DOHH2 (cell line): Measurements from ENCODE around the gene SLC16A6.
A peak's percentile ranks its signal among the peaks of the same experiment; 100 is the strongest.
"Not testable (repeated sequence)": the region's sequence is repeated elsewhere in the genome, so short reads cannot be mapped to it uniquely, and the experiment has no call there.

Source experiments
- H3F3A ChIP-seq: fragments of 200-600 bp; sonication (generic), shearing (Covaris generic); 2 replicates; pipeline ENCODE4 v1.6.0; 2016; ENCODE audit warnings: antibody characterized with exemption, mild to moderate bottlenecking; ENCODE audit not compliant: control insufficient read depth, insufficient read depth
- H3K27ac ChIP-seq: fragments of 200-600 bp; sonication (generic); 2 replicates; pipeline ENCODE4 v1.5.1; 2014; ENCODE audit warnings: low read depth, mild to moderate bottlenecking, low read length, moderate library complexity
- H3K27me3 ChIP-seq: fragments of 200-600 bp; sonication (generic); 2 replicates; pipeline ENCODE4 v1.6.1; 2014; ENCODE audit warnings: mild to moderate bottlenecking, low read length, mixed read lengths; ENCODE audit not compliant: control insufficient read depth
- H3K36me3 ChIP-seq: fragments of 200-600 bp; sonication (generic); 2 replicates; pipeline ENCODE4 v1.6.1; 2014; ENCODE audit warnings: mild to moderate bottlenecking, low read length, moderate library complexity, mixed read lengths; ENCODE audit not compliant: control insufficient read depth
- H3K4me1 ChIP-seq: fragments of 200-600 bp; sonication (generic); 2 replicates; pipeline ENCODE4 v1.6.1; 2014; ENCODE audit warnings: mild to moderate bottlenecking, low read length, mixed read lengths; ENCODE audit not compliant: control insufficient read depth
- H3K4me2 ChIP-seq: fragments of 200-600 bp; sonication (generic); 2 replicates; pipeline ENCODE4 v1.6.0; 2014; ENCODE audit warnings: mild to moderate bottlenecking, low read length, moderate library complexity
- H3K4me3 ChIP-seq: fragments of 200-600 bp; sonication (generic); 2 replicates; pipeline ENCODE4 v1.5.1; 2014; ENCODE audit warnings: mild to moderate bottlenecking, low read length, mixed read lengths
- H3K79me2 ChIP-seq: fragments of 200-600 bp; sonication (generic); 2 replicates; pipeline ENCODE4 v1.6.1; 2014; ENCODE audit warnings: mild to moderate bottlenecking, low read length, mixed read lengths; ENCODE audit not compliant: control insufficient read depth
- H3K9me2 ChIP-seq: fragments of 200-600 bp; sonication (generic); replicated peaks from 2 replicates; pipeline ENCODE4 v1.6.1; 2014; ENCODE audit warnings: mild to moderate bottlenecking, low read length, mixed read lengths; ENCODE audit not compliant: control insufficient read depth
- H3K9me3 ChIP-seq: fragments of 200-600 bp; sonication (generic); 2 replicates; pipeline ENCODE4 v1.6.1; 2014; ENCODE audit warnings: antibody characterized with exemption, low read length, mixed read lengths; ENCODE audit not compliant: control insufficient read depth, insufficient read depth
- H4K20me1 ChIP-seq: fragments of 200-600 bp; sonication (generic); 2 replicates; pipeline ENCODE4 v1.6.0; 2014; ENCODE audit warnings: low read depth, mild to moderate bottlenecking, antibody characterized with exemption, low read length, moderate library complexity; ENCODE audit not compliant: control insufficient read depth, insufficient read depth
- EZH2phosphoT487 ChIP-seq: fragments of 200-600 bp; sonication (generic); IDR thresholded peaks from 2 replicates; pipeline ENCODE4 v1.6.1; 2017; ENCODE audit warnings: borderline replicate concordance, mild to moderate bottlenecking, antibody characterized with exemption, low read length, moderate library complexity, mixed read lengths
- TF ChIP-seq, protein P1 (sequence below): fragments of 200-600 bp; sonication (generic); IDR thresholded peaks from one replicate; pipeline ENCODE4 v1.5.1; 2014; ENCODE audit warnings: antibody characterized with exemption, mild to moderate bottlenecking, low read depth, low read length; ENCODE audit not compliant: poor library complexity, severe bottlenecking

Gene SLC16A6

DNA sequence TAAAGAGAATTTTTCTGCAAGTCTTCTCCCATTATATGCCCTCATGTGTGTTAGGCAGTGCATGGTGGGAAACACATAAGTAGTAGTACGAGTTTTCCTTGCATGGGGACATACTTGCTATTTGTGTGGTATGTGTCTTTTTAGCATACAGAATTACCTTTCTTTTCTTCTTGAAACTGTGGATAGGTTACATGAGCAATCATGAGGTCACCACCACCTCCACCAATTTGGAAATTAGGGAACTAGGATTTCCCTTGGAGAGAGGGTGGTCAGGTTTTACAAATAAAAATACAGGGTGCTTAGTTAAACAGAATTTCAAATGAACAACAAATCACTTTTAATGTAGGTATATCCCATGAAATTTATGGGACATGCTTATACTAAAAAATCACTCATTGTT, 59.4 kb downstream of the SLC16A6 start:
- H3K36me3 ChIP-seq, result peaks cover 23% of the 10 kb centered on the region
- no peak overlapping the region for H3K27ac ChIP-seq
- no peak overlapping the region for H3K4me3 ChIP-seq
- peaks cover 65% of the 10 kb centered on the region for H3K4me1 ChIP-seq
- H3K9me3 ChIP-seq, result no peaks in the 10 kb centered on the region
- H3K27me3 ChIP-seq, result no peaks in the 10 kb centered on the region
- H3K9me2 ChIP-seq, result no peaks in the 10 kb centered on the region
- peaks cover 16% of the 10 kb centered on the region for H3F3A ChIP-seq
- peaks cover 80% of the 10 kb centered on the region for H3K79me2 ChIP-seq
- TF ChIP-seq, protein P1, sequence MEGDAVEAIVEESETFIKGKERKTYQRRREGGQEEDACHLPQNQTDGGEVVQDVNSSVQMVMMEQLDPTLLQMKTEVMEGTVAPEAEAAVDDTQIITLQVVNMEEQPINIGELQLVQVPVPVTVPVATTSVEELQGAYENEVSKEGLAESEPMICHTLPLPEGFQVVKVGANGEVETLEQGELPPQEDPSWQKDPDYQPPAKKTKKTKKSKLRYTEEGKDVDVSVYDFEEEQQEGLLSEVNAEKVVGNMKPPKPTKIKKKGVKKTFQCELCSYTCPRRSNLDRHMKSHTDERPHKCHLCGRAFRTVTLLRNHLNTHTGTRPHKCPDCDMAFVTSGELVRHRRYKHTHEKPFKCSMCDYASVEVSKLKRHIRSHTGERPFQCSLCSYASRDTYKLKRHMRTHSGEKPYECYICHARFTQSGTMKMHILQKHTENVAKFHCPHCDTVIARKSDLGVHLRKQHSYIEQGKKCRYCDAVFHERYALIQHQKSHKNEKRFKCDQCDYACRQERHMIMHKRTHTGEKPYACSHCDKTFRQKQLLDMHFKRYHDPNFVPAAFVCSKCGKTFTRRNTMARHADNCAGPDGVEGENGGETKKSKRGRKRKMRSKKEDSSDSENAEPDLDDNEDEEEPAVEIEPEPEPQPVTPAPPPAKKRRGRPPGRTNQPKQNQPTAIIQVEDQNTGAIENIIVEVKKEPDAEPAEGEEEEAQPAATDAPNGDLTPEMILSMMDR, result no peak
- TF ChIP-seq EZH2phosphoT487, result no peak
- H4K20me1 ChIP-seq, result no peaks in the 10 kb centered on the region
- H3K4me2 ChIP-seq, result no peak overlapping the region

DNA sequence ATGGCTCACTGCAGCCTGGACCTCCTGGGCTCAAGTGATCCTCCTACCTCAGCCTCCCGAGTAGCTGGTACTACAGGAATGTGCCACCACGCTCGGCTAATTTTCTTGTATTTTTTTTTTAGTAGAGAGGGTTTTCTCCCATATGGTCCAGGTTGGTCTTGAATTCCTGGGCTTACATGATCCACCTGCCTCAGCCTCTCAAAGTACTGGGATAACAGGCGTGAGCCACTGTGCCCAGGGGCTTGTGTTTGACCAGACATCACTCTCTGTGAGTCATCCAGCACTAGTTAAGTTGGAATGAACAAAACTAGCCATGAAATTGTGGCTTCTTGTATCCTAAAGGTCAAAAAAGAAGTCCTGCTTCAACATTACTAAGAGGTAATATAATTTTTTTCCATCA, 59.8 kb downstream of the SLC16A6 start:
- H3K4me1 ChIP-seq, result peaks cover 66% of the 10 kb centered on the region
- H4K20me1 ChIP-seq, H3K4me2 ChIP-seq: not testable (repeated sequence)

DNA sequence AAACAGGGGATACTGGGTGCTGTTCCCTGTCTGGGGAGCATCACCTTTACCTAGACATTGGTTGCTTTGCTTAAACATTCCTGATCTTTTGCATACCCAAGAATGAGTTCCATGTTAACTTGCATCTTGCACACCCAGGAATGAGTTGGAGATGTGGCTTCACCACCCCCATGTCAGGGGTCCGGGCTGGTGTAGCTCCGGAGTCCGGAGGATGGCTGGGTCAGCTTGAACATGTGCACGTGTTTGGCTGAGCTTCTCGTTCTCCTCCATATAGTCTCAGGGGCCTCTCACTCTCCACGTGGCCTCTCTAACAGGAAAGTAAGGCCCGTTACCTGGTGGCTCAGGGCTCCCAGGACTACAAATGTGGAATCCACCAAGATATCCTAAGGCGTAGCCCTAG, 61.3 kb downstream of the SLC16A6 start:
- no peaks in the 10 kb centered on the region for H3K9me2 ChIP-seq
- no peak for TF ChIP-seq EZH2phosphoT487
- TF ChIP-seq, protein P1, result no peak
- H4K20me1 ChIP-seq, result no peaks in the 10 kb centered on the region
- H3K4me1 ChIP-seq, result peaks cover 67% of the 10 kb centered on the region
- peaks cover 28% of the 10 kb centered on the region for H3K36me3 ChIP-seq
- no peak overlapping the region for H3K27ac ChIP-seq
- no peaks in the 10 kb centered on the region for H3K27me3 ChIP-seq
- H3K4me3 ChIP-seq, result no peak overlapping the region
- H3K79me2 ChIP-seq, result peaks cover 81% of the 10 kb centered on the region
- peaks cover 14% of the 10 kb centered on the region for H3F3A ChIP-seq
- no peaks in the 10 kb centered on the region for H3K9me3 ChIP-seq
- H3K4me2 ChIP-seq, result no peak overlapping the region

More for the DNA sequence above, 59.8 kb downstream of the SLC16A6 start:
- Histone ChIP-seq H3F3A (peaks cover 12% of the 10 kb centered on the region; the same call in 1 of the 2 replicates), H3K36me3 (peaks cover 27% of the 10 kb centered on the region), H3K79me2 (peaks cover 84% of the 10 kb centered on the region)
- not testable (repeated sequence) for H3K27ac ChIP-seq, H3K4me3 ChIP-seq, H3K9me3 ChIP-seq, H3K27me3 ChIP-seq, H3K9me2 ChIP-seq

DNA sequence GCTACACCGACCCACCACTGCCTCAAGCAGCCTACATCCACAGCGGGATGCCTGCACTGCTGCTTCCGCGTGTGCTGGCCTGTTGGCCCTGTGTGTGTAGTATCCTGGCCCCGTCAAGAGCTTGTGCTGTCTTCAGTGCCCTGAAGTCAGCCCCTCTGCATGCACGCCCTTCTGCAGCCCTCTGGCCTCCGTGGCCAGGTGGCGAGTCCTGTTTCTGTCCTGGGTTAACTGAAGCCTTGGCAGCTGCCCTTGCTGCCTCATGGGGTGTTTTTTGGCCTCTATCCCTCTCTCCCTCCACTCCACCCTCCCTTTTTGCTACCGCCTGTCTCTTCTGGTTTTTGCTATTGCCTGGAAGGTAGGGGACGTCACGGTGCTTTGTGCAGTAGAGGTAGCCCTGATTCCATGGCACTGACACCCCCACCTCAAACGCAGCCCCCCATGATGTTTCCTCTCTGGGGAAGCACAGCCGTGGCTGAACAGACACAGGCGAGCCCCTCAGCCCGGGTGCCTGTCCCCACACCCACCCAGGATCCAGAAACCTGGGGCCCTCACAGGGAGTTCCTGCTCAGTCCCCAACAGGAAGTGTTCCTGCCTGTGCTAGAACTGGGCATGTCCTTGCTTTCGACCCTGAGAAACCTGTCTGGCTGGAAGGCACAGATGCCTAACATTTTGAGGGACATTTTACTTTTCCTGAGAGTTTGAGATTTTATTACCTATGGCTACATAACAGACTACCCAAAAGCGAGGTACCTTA, 61.9 kb downstream of the SLC16A6 start:
- Histone ChIP-seq H3K9me3 (no peaks in the 10 kb centered on the region), H3K4me1 (peaks cover 67% of the 10 kb centered on the region), H3K4me3 (no peak overlapping the region), H4K20me1 (no peaks in the 10 kb centered on the region), H3K79me2 (peaks cover 79% of the 10 kb centered on the region), H3K9me2 (no peaks in the 10 kb centered on the region), H3K27ac (no peak overlapping the region), H3K36me3 (peaks cover 33% of the 10 kb centered on the region), H3F3A (peaks cover 20% of the 10 kb centered on the region), H3K27me3 (no peaks in the 10 kb centered on the region), H3K4me2 (0 out of 2 replicates have a peak overlapping the region, but pooled peaks have one; percentile 1)
- no peak for TF ChIP-seq EZH2phosphoT487
- TF ChIP-seq, protein P1, result no peak

DNA sequence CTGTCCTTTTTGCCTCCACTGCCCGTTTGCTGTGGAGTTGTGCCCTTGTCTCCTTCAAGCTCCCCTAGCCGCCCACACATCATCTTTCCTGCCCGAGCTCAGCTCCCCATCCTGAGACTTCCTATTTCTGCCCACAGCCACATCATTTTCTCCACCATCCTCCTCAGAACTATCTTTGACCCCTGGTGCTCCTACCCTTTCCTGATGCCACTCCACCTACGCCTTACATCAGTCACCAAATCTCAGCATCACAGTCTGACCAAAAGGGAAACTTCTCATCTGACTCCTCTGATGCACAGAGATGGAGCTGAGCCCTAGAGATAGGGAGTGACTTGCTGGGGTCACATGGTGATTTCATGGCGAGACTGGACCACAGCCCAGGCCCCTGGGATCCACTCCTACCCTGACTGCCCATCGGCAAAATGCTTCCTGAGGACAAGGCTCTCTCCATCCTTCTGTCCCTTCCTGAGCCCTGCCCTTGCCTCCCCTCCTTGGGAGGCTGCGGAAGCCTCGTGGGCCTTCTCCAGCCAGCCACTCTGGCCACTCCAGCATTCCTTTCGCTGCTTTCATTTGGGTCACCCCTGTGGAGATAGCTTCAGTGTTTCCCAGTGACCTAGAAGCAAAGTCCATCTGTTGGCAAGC, 62.8 kb downstream of the SLC16A6 start:
- H3F3A ChIP-seq, result peaks cover 21% of the 10 kb centered on the region
- H3K4me2 ChIP-seq, result peak overlapping the region; percentile 37
- not testable (repeated sequence) for H3K4me3 ChIP-seq, H4K20me1 ChIP-seq, H3K9me3 ChIP-seq, H3K9me2 ChIP-seq, H3K27me3 ChIP-seq
- H3K36me3 ChIP-seq, result peaks cover 36% of the 10 kb centered on the region
- H3K4me1 ChIP-seq, result peaks cover 73% of the 10 kb centered on the region
- H3K79me2 ChIP-seq, result peaks cover 79% of the 10 kb centered on the region
- H3K27ac ChIP-seq, result peak overlapping the region; percentile 14; the same call in 1 of the 2 replicates
